CD4-positive, alpha-beta T cell treated with Interleukin-2 at 100 ng/mL for 4 hours (primary cell): ENCODE data around the gene HSD17B2.
"Not testable (repeated sequence)": the region's sequence is repeated elsewhere in the genome, so short reads cannot be mapped to it uniquely, and the experiment has no call there.

ENCODE experiments used
- DNase-seq: peaks from one replicate; pipeline ENCODE4 v3.0.0-alpha.2; 2020; ENCODE audit warnings: low spot score

Gene HSD17B2

DNA sequence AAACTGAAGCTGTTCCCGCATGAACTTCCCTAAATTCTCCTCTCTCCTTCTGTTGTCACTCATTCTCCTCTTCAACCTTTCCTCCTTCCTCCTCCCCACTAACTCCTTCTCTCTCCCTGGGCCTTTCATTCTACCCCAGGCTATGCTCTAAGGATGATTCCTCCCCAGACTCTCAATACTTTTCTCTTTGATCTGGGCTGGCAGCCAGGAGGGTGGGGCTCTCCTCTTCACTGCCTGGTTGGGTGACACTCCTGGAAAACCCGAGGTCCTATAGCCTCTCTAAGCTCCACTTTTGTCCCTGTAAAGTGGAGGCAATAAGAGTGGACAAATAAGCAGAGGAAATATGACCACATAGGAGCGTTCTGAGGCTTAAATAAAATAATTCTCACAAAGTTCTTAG, 46.2 kb downstream of the HSD17B2 start:
- DNase-seq: no peak

DNA sequence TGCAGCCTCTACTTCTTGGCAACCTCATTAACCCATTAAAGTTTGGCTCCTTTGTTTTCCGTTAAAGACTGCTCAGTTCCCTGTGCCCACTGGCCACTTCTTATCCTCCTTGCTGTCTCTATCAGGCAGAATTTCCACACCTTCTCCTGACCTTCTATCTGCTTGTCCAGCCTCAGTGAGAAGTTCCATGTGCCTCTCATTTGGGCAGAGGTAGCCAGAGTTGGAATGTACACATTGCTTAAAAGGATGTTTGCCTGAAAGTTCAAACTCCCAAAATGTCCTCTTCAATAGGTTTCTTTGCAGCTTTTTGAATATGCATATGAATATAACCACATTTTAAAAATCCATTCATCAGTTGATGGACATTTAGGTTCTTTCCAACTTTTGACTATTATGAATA, 47.0 kb downstream of the HSD17B2 start:
- no peak for DNase-seq

DNA sequence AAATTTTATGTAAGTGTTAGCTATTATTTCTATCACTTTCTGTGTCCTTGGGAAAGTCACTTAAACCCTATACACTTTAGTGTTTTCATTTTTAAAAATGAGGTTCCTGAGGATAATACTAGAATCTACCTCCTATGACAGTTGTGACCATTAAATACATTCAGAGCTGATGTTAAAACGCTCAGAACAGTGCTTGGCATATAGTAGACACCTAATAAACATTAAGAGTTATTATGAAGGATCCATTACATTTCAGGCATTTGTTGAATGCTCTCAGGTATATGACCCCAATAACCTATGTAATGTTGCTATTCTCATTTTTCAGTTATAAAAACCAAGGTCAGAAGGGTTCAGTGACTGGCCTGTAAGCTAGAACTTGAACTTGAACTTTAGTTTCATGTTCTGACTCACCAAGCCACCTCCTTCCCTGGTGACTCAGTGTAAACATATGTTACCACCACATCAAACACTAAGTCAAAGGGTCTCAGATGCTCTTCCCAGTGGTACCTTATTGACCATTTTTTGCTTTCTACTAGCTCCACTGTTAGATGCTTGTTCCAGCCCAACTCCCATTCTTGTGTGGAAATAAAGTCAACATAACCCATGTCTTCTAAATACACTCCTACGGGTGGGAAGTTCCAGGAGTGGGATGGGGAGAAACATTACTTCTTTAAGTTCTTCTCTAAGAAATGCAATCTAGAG, 47.6 kb downstream of the HSD17B2 start:
- DNase-seq: no peak

DNA sequence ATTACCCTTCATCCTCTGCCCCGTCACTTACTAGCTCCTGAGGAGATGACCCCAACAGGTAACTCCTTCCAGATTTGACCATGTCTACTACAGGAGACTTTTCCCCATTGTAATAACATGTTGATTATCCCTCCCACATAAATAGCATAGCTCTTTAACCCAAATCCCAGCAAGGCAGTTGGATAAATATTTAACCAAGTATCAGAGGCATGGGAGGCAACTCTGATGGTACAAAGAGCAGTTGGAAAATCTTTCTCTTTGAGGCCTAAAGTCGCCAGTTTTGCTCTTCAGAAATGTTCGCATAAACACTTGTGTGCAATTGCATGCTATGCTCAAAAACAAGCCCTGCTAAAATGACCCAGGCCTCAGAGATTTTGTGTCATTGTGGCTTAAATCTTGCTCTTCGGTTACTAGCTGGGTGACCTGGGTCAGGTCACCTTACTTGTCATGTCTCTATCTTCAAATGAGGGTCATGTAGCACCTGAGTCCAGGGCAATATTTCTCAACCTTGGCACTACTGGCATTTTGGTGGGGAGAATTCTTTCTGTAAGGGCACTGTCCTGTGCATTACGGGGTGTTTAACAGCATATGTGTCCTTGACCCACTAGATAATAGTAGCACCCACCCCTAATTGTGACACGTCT, 48.8 kb downstream of the HSD17B2 start:
- no peak for DNase-seq

DNA sequence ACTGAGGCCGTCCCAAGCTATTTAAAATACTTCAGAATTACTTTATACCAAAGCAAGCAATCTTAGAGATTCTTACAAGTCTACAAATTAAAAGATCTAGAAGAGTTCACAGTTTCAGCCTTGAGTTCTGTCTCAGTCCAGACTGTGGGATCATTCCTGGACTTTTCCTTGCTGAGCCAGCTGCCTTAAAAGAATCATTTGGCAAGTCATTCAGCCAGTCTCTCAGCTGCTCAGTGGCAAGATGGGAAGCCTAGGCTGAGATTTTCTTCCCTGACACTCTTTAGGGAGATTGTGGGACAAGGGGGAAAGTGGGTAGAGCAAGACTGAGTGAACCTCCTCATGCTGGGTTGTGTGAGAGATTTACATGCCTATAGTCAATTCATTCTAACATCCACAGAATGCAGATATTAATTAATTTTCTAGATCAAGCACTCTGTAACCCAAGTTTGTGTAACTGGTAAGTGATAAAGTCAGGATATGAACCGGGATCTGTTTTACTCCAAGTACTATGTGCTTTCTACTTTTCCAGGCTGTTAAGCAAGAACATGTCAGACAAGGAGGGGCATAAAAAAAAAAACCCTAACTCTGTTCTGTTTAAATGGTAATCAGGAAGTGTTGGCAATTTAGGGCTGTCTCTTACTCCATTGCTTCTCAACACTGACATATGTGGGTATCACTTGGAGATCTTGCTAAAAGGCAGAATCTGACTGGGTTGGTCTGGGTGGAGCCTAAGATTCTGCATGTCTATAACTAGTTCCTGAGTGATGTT, 50.1 kb downstream of the HSD17B2 start:
- no peak for DNase-seq

DNA sequence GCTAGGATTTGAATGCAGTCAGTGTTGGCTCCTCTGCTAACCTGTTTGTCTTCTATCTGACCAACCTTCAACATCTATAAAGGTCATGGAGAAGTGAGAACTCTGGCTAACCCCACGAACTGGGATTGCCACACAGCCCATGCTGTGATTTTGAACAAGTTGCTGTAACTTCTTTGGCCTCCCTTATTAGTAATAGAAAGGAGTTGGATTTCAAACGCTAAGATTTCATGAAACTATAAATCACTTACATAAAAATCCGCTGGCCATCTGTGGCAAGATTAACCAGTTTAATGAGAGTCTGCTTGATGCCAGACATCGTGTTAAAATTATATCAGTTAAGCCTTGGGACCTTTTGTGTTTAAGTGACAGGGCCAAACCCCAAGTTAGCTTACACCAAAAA, 53.4 kb downstream of the HSD17B2 start:
- DNase-seq: no peak

DNA sequence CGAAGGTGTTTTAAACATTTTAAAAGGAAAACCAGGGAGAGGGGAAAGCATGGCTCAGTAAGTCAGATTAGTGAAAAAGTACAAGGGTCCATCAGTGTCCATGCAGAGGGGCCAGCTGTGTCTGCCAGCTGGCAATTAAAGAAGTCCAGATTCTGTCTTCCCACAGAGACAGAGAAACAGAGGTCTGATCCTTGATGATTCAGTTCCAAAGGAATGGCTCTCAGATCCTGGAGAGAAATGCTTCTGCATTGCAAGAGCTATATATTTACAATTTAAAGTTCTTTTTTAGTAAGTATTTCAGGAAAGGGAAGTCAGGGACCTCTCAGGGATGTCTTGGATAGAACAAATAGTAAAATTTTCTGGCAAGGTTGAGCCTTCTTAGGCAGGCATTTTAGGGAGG, 56.2 kb downstream of the HSD17B2 start:
- DNase-seq: no peak

DNA sequence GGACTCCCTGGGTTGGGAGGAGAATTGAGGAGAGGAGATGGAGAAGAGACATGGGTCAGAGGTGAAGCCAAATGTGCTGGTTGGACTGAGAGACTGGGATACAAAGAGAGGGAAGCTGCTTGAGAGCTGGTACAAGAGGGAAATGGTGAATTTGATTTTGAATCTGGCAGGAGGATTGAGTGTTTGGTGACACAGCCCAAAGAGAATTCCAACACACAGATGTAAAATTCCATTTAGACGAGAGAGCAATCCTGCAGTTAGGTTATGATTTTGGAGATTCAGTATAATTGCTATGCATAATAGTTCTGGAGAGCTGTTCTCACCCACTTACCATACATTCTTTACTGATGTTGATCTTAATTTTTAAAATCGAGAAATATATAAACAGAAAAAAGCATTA, 57.7 kb downstream of the HSD17B2 start:
- DNase-seq: no peak

DNA sequence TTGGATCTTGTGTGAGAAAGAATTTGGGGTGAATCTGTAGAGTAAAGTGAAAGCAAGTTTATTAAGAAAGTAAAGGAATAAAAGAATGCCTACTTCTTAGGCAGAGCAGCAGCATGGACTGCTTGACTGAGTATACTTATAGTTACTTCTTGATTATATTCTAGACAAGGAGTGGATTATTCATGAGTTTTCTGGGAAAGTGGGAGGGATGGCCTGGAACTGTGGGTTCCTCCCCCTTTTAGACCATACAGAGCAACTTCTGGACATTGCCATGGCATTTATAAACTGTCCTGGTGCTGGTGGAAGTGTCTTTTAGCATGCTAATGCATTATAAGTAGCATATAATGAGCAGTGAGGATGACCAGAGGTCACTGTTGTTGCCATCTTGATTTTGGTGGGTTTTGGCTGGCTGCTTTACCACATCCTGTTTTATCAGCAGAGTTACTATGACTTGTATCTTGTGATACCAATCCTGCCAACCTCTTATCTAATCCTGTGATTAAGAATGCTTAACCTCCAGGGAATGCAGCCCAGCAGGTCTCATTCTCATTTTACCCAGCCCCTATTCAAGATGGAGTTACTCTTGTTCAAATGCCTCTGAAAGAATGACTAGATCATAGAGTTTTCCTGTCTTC, 58.7 kb downstream of the HSD17B2 start:
- no peak for DNase-seq

DNA sequence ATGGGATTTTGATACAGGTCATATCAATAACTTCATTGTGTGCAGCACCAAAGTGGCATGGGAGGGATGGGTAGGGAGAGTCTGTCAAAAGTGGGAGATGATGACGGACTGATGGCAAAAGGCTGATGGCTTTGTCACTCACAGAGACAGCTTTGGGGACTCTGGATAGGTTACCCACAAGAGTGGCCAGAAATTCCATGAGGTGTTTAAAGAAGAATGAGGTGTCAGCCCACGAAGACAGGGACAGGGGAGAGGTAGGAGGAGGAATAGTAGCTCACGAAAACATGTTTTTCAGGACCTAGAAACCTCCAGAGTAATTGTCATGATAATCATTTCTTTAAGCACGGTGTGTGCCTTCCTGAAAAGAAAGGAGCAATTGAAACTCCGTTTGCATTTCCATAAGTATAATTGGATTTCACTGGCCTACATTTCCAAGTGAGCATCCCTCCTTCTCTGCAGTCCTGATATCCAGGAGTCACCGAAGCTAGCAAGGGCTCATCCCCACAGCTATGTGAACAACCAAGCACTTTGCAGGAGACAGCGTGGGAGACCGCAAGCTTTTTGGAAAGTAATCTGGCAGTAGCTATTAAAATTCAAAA, 60.0 kb downstream of the HSD17B2 start:
- DNase-seq: no peak

DNA sequence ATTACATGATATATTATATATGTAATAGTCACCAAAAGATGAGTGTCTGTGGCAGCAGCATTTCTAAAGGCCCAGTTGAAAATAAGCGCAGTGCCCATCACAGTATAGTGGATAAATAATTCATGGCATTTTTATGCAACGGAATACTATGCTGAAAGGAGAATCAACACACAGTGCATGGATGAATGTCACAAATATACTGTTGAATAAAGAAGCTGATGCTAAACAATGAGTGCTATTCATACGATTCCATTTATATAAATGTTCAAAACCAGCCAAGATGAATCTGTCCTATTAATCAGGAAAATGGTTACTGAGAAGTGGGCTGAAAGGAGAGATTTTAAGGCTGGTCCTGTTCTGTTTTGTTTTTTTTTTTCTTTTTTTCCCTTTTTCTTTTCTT, 61.6 kb downstream of the HSD17B2 start:
- no peak for DNase-seq

DNA sequence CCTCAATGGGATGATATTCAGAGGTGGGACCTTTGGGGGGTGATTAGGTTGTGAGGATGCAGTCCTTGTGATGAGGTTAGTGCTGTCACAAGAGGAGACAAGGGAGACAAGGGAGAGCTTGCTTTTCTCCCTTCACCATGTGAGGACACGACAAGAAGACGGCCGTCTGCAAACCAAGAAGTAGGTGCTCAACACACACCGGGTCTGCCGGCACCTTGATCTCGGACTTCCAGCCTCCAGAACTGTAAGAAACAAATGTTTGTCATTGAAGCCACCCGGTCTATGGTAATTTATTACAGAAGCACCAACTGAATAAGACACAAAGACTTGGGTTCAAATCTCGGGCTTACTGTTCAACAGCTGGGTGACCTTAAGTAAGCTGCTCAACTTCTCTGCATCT, 70.1 kb downstream of the HSD17B2 start:
- no peak for DNase-seq

DNA sequence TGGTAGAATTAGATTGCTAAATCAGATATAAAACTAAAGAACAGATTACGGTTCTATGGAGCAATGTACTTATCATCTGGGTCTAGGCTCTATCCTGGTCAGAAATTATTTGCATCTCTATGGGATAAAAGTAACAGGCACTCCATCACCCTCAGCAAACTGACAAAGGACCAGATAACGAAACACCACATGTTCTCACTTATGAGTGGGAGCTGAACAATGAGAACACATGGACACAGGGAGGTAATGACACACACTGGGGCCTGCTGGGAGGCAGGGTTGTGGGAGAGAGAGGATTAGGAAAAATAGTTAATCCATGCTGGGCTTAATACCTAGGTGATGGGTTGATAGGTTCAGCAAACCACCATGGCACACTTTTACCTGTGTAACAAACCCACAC, 73.0 kb downstream of the HSD17B2 start:
- no peak for DNase-seq

DNA sequence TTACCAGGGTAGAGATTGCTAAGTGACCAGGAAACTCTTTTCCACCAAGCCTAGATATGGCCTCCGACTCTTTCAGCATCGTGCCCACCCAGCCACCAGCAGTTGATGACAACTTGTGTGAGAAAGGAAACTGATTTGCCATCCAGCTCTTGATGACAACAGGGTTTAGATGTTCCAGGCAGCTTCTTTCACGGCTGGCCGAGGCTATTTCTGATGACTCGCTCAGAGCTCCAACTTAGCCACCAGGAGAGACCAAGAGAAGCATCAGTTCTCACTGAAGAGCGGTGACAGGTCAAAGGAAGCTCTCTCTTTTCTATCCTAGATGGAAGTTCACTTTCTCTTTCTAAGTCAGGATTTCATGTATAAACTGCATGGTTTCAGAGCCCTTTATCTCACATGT, 73.7 kb downstream of the HSD17B2 start:
- no peak for DNase-seq

DNA sequence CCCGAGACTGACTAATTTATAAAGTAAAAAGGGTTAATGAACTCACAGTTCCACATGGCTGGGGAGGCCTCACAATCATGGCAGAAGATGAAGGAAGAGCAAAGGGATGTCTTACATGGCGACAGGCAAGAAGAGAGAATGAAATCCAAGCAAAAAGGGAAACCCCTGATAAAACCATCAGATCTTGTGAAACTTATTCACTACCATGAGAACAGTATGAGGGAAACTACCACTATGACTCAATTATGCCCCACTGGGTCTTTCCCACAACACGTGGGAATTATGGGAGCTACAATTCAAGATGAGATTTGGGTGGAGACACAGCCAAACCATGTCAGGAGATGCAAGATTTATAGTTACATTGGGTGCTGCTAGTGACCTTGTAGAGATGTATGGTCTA, 74.2 kb downstream of the HSD17B2 start:
- DNase-seq: not testable (repeated sequence)

DNA sequence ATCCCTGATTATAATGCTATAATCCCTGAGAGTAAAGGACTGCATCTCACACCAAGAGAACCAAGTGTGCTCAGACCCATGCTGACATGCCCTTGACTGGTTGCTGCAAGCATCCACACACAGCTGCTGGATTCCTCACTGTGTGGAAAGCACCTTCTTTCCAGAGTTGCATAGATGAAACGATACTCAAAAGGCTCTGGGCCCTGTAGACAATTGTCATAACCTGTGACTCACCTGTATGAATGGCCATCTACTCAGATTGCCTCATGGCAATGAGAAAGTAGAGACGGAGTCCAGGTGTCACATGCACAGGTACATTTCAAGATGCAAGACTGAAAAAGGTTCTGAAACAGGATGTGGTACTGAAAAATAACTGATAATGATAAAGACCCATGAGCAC, 76.9 kb downstream of the HSD17B2 start:
- no peak for DNase-seq

DNA sequence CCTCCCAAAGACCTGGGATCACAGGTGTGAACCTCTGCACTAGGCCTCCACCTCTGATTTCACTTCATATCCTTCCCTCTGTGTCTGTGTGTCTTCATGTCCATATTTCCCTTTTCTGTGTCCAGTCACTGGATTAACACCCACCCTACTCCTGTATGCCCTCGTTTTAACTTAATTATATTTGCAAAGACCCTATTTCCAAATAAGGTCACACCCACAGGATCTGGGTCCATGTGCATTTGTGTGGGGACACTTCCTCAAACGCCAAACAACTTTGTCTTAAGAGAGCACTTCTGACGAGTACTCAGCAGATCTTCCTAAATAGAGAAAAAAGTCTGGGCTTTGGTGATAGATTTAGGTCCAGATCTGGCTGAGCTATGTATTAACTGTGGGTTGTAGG, 78.7 kb downstream of the HSD17B2 start:
- no peak for DNase-seq

DNA sequence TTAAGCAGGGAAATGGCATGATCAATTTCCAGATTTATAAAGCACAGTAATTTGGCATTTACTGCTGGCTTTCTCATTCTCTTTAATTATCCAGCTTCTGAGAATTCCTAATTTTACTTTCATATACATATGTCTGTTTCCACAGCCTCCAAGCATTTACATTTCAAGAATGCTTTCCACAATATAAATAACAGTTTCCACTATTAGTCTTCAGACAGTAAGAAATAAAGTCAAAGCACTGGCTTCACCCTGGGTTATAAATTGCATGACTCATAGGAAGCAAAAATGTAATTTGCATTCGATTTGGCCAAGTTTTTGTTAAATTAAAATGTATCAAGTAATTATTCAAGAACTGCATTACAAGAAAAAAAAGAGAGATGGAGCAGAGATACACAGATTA, 81.5 kb downstream of the HSD17B2 start:
- DNase-seq: no peak

DNA sequence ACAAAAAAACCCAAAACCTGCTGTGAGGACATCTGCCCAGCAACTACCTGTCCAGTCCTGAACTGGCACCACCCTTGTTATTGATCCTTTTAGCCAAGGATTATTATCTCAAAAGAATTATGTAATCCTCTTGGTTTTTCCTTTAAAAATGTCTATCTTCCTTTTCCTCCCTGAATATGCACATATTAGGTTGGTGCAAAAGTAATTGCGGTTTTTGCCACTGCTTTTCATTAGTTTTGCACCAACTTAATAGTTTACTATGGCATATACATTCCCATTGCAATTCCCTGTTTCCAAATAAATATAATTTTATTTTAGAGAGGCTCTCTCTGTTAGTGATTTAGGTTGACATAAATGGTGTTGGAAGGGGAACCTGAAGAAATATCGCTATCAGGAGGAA, 83.7 kb downstream of the HSD17B2 start:
- DNase-seq: no peak

DNA sequence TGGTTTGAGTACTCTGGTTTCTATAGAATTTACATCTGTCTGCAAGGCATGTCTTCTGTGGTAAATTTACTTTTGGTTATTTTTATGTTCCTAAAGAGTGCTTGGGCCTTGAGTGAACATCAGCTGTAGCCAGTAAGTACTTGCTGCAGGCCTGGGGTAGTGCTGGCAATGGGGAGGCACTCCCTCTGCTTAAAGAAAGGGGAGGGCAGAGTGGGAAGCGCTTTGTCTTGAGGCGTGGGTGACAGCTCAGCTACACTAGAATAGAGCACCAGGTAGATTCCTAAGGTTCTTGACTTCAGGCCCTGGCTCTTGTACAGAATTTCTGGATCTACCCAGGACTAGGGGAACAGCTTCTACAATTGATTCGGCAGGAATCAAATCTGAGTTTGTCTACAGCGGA, 84.4 kb downstream of the HSD17B2 start:
- no peak for DNase-seq

DNA sequence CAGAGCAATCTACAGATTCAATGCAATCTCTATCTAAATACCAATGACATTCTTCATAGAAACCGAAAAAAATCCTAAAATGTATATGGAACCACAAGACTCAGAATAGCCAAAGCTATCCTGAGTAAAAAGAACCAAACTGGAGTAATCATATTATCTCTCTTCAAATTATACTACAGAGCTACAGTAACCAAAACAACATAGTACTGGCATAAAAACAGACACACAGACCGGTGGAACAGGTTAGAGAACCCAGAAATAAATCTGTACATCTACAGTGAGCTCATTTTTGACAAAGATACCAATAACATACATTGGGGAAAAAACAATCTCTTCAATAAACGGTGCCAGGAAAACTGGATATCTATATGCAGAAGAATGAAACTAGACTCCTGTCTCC, 89.6 kb downstream of the HSD17B2 start:
- no peak for DNase-seq

DNA sequence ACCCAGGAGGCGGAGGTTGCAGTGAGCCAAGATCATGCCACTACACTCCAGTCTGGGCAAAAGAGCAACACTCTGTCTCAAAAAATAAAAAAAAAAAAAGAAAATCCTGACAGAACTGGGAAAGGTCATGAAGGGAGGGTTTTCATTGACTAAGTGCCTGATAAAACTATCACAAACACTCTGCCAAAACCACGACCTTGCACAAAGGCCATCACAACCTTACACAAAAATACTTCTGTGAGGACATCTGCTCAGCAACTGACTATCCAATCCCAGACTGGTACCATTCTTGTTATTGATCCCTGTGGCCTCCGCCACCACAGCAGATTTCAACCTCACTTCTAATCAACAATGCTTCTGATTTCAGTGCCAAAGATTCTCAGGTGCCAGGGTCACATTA, 94.8 kb downstream of the HSD17B2 start:
- no peak for DNase-seq

DNA sequence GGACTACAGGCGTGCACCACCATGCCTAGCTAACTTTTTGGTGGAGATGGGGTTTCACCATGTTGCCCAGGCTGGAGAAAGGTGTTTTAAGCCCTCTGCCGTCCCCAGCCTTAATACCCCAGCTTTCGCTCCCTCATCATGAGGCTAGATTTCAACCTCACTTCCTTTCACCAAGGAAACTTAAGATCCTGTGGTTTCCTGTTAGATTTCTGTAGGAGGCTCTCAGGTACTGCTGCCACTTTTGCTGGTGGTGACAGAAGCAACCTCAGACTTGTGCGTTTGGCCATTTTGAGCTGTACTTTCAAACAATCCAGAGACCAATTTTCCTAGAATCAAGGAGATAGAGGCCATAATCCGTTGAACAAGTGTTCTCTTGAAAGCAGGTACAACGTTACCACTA, 98.7 kb downstream of the HSD17B2 start:
- peak; percentile 5 for DNase-seq
